T-helper 1 cell (primary cell): Measurements from ENCODE around the gene IGFBPL1.
"Not testable (repeated sequence)": the region's sequence is repeated elsewhere in the genome, so short reads cannot be mapped to it uniquely, and the experiment has no call there.

Experiments used
- DNase-seq, 5 donors: peaks; one replicate each; pipeline ENCODE4 v3.0.0-alpha.2; 2012 to 2020
- total RNA-seq, 4 donors: gene quantifications; one replicate each; lab custom pipeline; 2026; lab: John Stamatoyannopoulos, UW

The IGFBPL1 gene
- 0 to 0.27 (median 0.08) reads per million in 4 donors for total RNA-seq

GRCh38 chr9:38423973-38424843 lies at the start of gene IGFBPL1:
TSS of gene IGFBPL1 (minus strand) at chr9:38424454. CDS start at chr9:38424424, 30 bp downstream.
- DNase-seq = no peak

- not testable (repeated sequence) for DNase-seq
Measured at GRCh38 chr9:38472583-38473249, 48.5 kb upstream of the IGFBPL1 start.

- DNase-seq = no peak
Measured at GRCh38 chr9:38467404-38467803, 43.1 kb upstream of the IGFBPL1 start.

GRCh38 chr9:38453835-38454234 lies 29.6 kb upstream of the IGFBPL1 start:
- DNase-seq = no peak

GRCh38 chr9:38451162-38451561 lies 26.9 kb upstream of the IGFBPL1 start:
- no peak for DNase-seq

- no peak for DNase-seq
Measured at GRCh38 chr9:38447703-38448102, 23.4 kb upstream of the IGFBPL1 start.

GRCh38 chr9:38445154-38446043 lies 21.1 kb upstream of the IGFBPL1 start:
- no peak for DNase-seq

- DNase-seq = no peak
Measured at GRCh38 chr9:38443597-38443996, 19.3 kb upstream of the IGFBPL1 start.

GRCh38 chr9:38443181-38443580 lies 18.9 kb upstream of the IGFBPL1 start:
- no peak for DNase-seq

GRCh38 chr9:38442473-38443096 lies 18.3 kb upstream of the IGFBPL1 start:
- no peak for DNase-seq

GRCh38 chr9:38441347-38442085 lies 17.3 kb upstream of the IGFBPL1 start:
- no peak for DNase-seq

GRCh38 chr9:38440516-38440915 lies 16.3 kb upstream of the IGFBPL1 start:
- DNase-seq = no peak

- DNase-seq = no peak
Measured at GRCh38 chr9:38439916-38440301, 15.7 kb upstream of the IGFBPL1 start.

GRCh38 chr9:38439291-38439915 lies 15.1 kb upstream of the IGFBPL1 start:
- no peak for DNase-seq

GRCh38 chr9:38437193-38437823 lies 13.1 kb upstream of the IGFBPL1 start:
- no peak for DNase-seq

GRCh38 chr9:38436708-38437107 lies 12.5 kb upstream of the IGFBPL1 start:
- no peak for DNase-seq

GRCh38 chr9:38435521-38435920 lies 11.3 kb upstream of the IGFBPL1 start:
- DNase-seq = no peak

- no peak for DNase-seq
Measured at GRCh38 chr9:38434853-38435252, 10.6 kb upstream of the IGFBPL1 start.

- no peak for DNase-seq
Measured at GRCh38 chr9:38434365-38434764, 10.1 kb upstream of the IGFBPL1 start.

- DNase-seq = no peak
Measured at GRCh38 chr9:38432922-38433510, 8.8 kb upstream of the IGFBPL1 start.
